Transverse colon (tissue), 4 donors: ENCODE data around the gene LTBP4.

ENCODE experiments used
- CTCF ChIP-seq, 5 experiments: fragments of 200-600 bp in 3 of 5; fragments of 450-650 bp in 2 of 5; sonication (generic) in 3 of 5; IDR thresholded peaks; 1 replicate in 2 of 5; 2 replicates in 3 of 5; pipeline ENCODE4 v1.5.1; 2016 to 2017; ENCODE audit warnings: antibody characterized with exemption in 5 of 5, inconsistent platforms in 3 of 5, mild to moderate bottlenecking in 2 of 5, moderate library complexity in 1 of 5
- POLR2A ChIP-seq: fragments of 450-650 bp; IDR thresholded peaks from one replicate; pipeline ENCODE4 v1.6.1; 2016; ENCODE audit warnings: antibody characterized with exemption, mild to moderate bottlenecking, moderate library complexity
- POLR2AphosphoS5 ChIP-seq, 3 donors: sonication (generic); formaldehyde crosslinking; IDR thresholded peaks; one replicate each; pipeline ENCODE4 v1.6.1; 2016; ENCODE audit warnings: antibody characterized with exemption in 3 of 3

DNA sequence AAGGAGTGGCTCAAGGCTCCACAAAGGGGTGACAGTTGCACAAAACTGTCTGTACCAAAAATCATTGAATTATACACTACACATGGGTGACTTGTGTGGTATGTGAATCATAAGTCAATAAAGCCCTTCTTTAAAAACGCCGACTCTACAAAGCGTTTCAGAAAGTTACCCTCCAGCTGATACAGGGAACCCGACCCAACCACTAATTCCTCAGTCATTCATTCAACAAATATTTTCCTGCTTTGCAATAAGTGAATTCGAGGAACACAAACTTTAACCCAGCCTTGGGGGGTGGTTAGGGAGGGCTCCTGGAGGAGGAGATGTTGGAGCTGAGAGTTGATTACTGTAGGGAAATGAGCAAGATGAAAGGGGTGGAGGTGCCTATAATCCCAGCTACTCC lies 32.0 kb downstream of the LTBP4 start:
- TF ChIP-seq POLR2A (no peak), CTCF (IDR thresholded peaks at IDR 0.05) (no peak), POLR2AphosphoS5 (IDR thresholded peaks at IDR 0.05) (no peak)
